ENCODE results near the gene COPS2.
"Not testable (repeated sequence)": the region's sequence is repeated elsewhere in the genome, so short reads cannot be mapped to it uniquely, and the experiment has no call there.

COPS2 gene

GRCh38 chr15:49101536-49101935, 53.9 kb downstream of the COPS2 start:
- no peak for DNase-seq

DNA sequence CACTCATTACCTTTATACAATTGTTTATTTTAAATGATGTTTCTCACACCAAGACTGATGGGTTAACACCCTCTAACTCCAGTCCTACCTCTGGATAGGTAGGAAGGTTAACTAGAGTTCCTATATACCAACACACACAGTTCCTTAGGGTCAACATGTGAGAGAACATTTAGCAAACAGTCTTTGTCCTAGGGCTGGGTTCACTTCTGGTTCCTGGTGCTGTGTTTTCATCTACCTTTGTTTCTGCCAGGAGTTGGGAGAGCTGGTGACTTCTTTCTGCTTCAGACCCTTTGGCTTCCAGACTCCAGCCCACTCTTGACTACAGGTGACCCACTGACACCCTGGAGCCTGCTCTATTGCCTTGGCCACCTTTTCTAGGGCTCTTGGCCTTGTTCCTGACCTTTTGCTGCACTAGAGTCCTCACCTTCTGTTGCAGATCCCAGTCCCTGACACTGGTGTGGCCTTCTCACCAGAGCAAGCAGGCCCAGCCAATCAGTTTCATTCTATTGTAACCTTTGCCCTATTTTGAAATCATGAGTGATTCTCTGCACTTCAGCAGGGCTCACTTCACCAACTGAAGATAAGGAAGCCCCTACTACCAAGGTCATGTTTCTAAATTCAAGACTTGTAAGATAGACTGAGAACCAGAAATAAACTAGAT, 59.2 kb downstream of the COPS2 start:
- no peak for DNase-seq

- DNase-seq: no peak
Measured at GRCh38 chr15:49094923-49095322, 60.5 kb downstream of the COPS2 start.

DNA sequence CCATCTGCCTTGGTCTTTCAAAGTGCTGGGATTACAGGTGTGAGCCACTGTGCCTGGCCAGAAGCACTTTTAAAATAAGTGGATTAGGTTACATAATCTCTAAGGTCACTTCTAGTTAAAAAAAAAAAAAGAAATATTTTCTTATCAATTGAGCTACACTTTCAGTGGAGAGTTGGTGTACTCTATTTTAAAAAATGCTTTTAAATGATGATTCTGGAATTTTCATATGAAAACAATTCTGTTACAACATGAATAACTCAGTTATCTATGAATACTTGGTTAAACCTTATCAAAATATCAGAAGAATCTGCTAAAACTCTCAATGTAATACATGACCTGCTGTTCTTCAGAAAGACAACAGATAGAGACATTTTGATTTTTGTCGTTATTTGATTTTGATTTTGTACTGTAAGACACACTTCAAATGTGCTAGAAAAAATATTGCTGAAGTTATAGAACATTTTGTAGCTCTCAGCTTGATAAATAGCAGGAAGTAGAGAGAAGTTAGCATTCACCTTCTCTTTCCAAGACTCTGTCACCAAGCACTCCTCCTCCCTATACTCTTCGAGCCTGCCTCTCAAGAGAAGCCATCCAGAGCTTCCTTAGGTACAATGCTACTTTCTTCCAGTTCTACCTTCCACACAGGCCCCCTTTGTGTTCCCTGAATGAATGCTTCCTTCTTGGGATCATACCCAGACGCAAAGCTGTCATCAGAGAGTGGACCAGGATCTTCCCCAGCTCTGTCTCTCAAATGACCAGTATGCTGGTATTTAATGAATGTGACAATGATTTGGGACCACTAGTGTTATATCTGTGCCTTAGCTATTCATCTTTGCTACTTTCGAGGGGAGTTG, 61.9 kb downstream of the COPS2 start:
- DNase-seq: no peak

GRCh38 chr15:49088996-49089395, 66.4 kb downstream of the COPS2 start:
- no peak for DNase-seq

GRCh38 chr15:49085696-49086459, 69.5 kb downstream of the COPS2 start:
- DNase-seq: no peak

GRCh38 chr15:49084285-49084570, 71.2 kb downstream of the COPS2 start:
- DNase-seq: no peak

- DNase-seq: no peak
Measured at GRCh38 chr15:49083401-49084284, 71.8 kb downstream of the COPS2 start.

DNA sequence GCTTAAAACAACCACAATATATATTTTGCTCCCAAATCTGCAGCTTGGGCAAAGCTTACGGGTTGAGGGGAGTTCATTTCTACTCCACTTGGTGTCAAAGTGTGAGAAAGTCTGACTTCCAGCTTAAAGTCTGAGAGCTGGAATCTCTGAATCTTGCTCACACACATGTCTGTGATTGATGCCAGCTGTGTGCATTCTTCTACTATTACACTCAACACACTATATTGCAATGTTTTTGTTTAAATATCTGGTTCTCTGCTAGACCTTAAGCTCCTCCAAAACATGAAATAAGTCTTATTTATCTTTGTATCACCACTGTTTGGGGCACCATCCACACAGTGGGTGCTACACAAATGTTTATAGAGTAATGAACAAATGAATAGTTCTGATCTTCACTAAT, 72.4 kb downstream of the COPS2 start:
- no peak for DNase-seq

DNA sequence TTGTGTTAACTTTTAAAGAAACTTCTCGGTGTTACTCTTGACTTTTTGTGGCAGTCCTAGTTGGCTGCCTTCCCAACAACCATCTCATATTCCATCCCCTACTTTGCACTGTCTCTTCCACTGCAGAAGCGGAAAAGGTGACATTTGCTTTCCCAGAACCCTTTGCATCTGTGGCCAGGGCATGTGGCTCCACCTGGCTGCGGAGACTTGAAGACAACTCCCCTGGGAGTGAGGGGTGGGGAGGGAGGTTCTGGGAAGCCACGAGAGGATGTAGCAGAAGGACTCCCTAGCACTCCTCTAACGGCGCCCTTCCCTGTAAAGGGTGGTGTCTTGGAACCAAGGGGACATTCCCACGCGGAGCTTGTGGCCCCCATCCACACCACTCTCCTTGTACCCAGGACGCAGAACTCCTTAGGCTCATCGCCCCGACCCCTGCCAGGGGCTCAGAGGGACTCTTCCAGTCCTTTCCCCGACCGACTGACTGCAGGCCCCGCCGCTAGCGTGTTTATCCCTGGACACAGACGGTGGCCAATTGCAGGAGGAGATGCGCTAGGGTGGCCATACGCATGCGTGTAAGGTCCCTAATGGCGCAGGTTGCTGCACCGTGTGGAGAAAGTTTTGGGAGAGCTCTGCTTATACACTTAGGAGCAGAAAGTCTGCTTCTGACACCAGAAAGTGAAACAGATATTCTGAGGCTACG, 75.9 kb downstream of the COPS2 start:
- DNase-seq: no peak

GRCh38 chr15:49075881-49076280, 79.5 kb downstream of the COPS2 start:
- no peak for DNase-seq

DNA sequence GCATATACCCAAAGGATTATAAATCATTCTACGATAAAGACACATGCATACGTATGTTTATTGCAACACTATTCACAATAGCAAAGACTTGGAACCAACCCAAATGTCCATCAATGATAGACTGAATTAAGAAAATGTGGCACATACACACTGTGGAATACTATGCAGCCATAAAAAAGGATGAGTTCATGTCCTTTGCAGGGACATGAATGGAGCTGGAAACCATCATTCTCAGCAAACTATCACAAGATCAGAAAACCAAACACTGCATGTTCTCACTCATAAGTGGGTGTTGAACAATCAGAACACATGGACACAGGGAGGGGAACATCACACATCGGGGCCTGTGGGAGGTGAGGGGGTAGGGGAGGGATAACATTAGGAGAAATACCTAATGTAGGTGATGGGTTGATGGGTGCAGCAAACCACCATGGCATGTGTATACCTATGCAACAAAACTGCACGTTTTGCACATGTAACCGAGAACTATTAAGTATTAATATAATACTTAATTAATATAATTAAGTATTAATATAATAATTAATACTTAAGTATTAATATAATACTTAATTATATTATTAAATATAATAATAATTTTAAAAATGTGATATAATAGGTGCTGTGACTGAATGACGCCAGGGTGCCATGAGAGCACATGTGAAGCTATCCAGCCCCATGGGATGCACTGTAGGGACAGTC, 80.7 kb downstream of the COPS2 start:
- not testable (repeated sequence) for DNase-seq

Measured in NCI-H2029 treated with DMSO at 0.1 percent for 48 hours (cell line).